Measurements from ENCODE around the gene GLCE.

DNA sequence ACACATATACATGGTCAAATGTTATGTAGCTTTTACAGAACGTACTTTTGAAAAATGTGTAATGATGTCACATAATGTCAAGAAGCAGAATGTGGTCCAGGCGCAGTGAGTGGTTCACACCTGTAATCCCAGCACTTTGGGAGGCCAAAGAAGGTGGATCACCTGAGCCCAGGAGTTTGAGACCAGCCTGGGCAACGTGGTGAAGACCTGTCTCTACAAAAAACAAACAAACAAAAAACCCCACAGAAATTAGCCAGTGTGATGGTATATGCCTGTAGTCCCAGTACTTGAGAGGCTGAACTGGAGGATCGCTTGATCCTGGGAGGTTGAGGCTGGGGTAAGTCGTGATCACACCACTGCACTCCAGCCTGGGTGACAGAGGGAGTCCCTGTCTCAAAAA is 15.9 kb upstream of the GLCE start:
- TF ChIP-seq POLR2A (conservative IDR thresholded peaks at IDR 0.05) (no peak), HNRNPK (IDR thresholded peaks at IDR 0.05; ENCODE audit: low read depth, low read length, poor library complexity, severe bottlenecking) (no peak), KHSRP (IDR thresholded peaks at IDR 0.05) (no peak)
- TF ChIP-seq, protein P1, sequence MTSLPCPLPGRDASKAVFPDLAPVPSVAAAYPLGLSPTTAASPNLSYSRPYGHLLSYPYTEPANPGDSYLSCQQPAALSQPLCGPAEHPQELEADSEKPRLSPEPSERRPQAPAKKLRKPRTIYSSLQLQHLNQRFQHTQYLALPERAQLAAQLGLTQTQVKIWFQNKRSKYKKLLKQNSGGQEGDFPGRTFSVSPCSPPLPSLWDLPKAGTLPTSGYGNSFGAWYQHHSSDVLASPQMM (CRISPR knock-in tag; IDR thresholded peaks at IDR 0.05) = no peak
